ENCODE data around the gene MITD1.
A peak's percentile ranks its signal among the peaks of the same experiment; 100 is the strongest.
"Not testable (repeated sequence)": the region's sequence is repeated elsewhere in the genome, so short reads cannot be mapped to it uniquely, and the experiment has no call there.

Gene MITD1

DNA sequence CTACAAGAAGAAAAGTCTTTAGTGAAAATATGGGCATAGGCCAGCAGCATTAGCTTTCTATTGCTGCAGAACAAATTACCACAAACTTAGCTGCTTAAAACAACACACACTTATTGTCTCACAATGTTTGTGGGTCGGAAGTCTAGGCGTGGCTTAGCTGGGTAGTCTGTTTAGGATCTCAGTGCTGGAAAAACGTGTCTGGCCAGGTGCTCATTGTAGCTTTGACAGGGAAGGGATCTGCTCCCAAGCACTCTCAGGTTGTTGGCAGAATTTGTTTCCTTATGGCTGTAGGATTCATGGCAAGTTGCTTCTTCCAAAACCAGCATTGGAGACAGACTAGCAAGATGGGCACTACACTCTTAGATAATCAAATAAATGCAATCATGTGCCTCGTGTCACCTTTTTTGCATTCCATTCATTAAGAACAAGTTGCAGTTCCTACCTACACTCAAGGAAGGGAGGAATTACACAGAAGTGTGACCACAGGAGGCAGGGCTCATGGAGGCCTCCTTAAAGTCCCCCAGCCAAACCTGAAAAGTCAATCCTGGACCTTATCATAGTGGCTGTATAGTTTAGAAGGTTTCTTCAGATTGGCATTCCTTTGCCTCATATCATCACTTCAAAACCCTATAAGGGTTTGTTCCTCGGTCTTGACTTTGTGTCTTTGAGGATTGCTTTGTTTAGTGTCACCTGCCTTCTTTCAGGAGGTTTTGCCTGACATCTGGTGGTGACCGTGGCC lies 17.4 kb upstream of the MITD1 start:
- H3K9me3 ChIP-seq (ENCODE audit: insufficient read depth, low read length), result peaks cover 3% of the 10 kb centered on the region; the same call in 1 of the 2 replicates
- H3K27me3 ChIP-seq (ENCODE audit: insufficient read depth, insufficient read length), result no peaks in the 10 kb centered on the region
- no peak overlapping the region for H3K4me3 ChIP-seq (ENCODE audit: insufficient read length, low read depth)
- H3K9ac ChIP-seq (ENCODE audit: insufficient read length, low read depth), result no peak overlapping the region
- no peaks in the 10 kb centered on the region for H3K4me1 ChIP-seq (ENCODE audit: insufficient read depth, insufficient read length)
- H3K36me3 ChIP-seq (ENCODE audit: insufficient read depth, insufficient read length, low read length), result peaks cover 72% of the 10 kb centered on the region
- TF ChIP-seq SUZ12 (IDR thresholded peaks at IDR 0.05; ENCODE audit: extremely low read depth, insufficient read depth, insufficient read length), result no peak
- no peak for TF ChIP-seq ZNF274 (IDR thresholded peaks at IDR 0.05; ENCODE audit: low read depth, low read length)
- no peak for TF ChIP-seq YY1 (IDR thresholded peaks at IDR 0.05; ENCODE audit: insufficient read depth, insufficient read length)
- no peak for DNase-seq (ENCODE audit: low read depth, low spot score)

DNA sequence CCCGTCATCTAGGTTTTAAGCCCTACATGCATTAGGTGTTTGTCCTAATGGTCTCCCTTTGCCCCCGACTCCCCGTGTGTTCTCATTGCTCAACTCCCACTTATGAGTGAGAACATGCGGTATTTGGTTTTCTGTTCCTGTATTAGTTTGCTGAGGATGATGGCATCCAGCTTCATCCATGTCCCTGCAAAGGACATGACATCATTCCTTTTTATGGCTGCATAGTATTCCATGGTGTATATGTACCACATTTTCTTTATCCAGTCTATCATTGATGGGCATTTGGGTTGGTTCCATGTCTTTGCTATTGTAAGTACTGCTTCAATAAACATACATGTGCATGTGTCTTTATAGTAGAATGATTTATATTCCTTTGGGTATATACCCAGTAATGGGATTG lies 11.5 kb upstream of the MITD1 start:
- not testable (repeated sequence) for H3K9me3 ChIP-seq (ENCODE audit: insufficient read depth, low read length); H3K4me3 ChIP-seq (ENCODE audit: insufficient read length, low read depth); DNase-seq (ENCODE audit: low read depth, low spot score); H3K27me3 ChIP-seq (ENCODE audit: insufficient read depth, insufficient read length); H3K9ac ChIP-seq (ENCODE audit: insufficient read length, low read depth); H3K4me1 ChIP-seq (ENCODE audit: insufficient read depth, insufficient read length)
- H3K36me3 ChIP-seq (ENCODE audit: insufficient read depth, insufficient read length, low read length), result peaks cover 74% of the 10 kb centered on the region

DNA sequence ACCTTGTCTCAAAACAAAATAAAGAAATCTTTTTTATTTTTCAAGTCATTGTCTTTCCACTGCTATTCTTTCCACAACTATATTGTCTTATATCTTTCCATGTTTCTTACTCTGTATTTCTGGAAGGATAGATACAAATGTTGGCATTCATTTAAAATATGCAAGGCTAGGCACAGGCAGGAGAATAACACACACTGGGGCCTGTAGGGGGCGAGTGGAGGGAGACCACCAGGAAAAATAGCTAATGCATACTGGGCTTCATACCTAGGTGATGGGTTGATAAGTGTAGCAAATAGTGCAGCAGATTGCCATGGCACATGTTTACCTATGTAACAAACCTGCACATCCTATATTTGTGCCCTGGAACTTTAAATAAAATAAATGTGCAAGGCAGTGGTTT lies 9.7 kb upstream of the MITD1 start:
- H3K27me3 ChIP-seq (ENCODE audit: insufficient read depth, insufficient read length), result no peaks in the 10 kb centered on the region
- H3K9ac ChIP-seq (ENCODE audit: insufficient read length, low read depth), result no peak overlapping the region
- H3K4me1 ChIP-seq (ENCODE audit: insufficient read depth, insufficient read length), result no peaks in the 10 kb centered on the region
- no peaks in the 10 kb centered on the region for H3K9me3 ChIP-seq (ENCODE audit: insufficient read depth, low read length)
- no peak for TF ChIP-seq ZNF274 (IDR thresholded peaks at IDR 0.05; ENCODE audit: low read depth, low read length)
- TF ChIP-seq SUZ12 (IDR thresholded peaks at IDR 0.05; ENCODE audit: extremely low read depth, insufficient read depth, insufficient read length), result no peak
- TF ChIP-seq YY1 (IDR thresholded peaks at IDR 0.05; ENCODE audit: insufficient read depth, insufficient read length), result no peak
- H3K4me3 ChIP-seq (ENCODE audit: insufficient read length, low read depth), result no peak overlapping the region
- DNase-seq (ENCODE audit: low read depth, low spot score), result no peak
- peaks cover 69% of the 10 kb centered on the region for H3K36me3 ChIP-seq (ENCODE audit: insufficient read depth, insufficient read length, low read length)

DNA sequence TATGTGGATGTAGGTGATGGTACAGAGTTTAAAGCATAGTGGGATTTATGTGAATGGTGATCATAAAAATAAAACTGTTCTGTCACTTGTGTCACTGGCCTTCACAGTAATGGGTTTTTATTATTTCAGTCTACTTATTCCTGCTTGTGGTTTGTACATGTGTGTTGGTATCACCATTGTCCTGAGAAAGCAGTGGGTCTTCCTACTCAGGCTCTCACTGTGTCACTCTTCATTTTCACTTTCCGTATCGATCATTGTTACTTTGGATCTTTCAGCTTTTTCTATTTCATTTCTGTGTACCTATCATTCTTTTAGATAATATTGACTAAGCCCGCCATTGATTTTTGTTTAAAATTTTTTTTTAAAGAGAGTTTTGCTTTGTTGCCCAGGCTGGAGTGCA lies 7.5 kb upstream of the MITD1 start:
- Histone ChIP-seq H3K27me3 (ENCODE audit: insufficient read depth, insufficient read length) (no peaks in the 10 kb centered on the region), H3K4me3 (ENCODE audit: insufficient read length, low read depth) (no peak overlapping the region), H3K4me1 (ENCODE audit: insufficient read depth, insufficient read length) (no peaks in the 10 kb centered on the region), H3K36me3 (ENCODE audit: insufficient read depth, insufficient read length, low read length) (peaks cover 59% of the 10 kb centered on the region), H3K9ac (ENCODE audit: insufficient read length, low read depth) (no peak overlapping the region), H3K9me3 (ENCODE audit: insufficient read depth, low read length) (no peaks in the 10 kb centered on the region)
- no peak for DNase-seq (ENCODE audit: low read depth, low spot score)
- TF ChIP-seq ZNF274 (IDR thresholded peaks at IDR 0.05; ENCODE audit: low read depth, low read length) (no peak), SUZ12 (IDR thresholded peaks at IDR 0.05; ENCODE audit: extremely low read depth, insufficient read depth, insufficient read length) (no peak), YY1 (IDR thresholded peaks at IDR 0.05; ENCODE audit: insufficient read depth, insufficient read length) (no peak)

DNA sequence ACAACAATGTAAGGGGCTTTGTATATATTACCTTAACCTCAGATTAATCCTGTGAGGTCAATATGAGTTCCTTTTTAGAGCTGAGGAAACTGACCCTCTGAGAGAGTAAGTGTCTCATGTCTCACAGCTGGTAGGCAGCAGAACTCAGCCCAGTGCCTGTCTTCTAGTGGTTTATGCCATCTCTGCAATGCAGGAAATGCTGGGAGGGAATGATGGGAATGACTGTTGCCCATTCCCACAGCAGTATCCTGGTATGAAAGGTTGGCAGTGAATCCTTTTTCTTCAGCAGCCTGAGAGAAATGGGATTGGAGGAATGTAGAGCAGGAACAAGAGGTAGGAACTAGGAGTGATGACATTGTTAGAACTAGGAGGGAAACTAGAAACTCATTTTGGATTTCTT lies 6.2 kb upstream of the MITD1 start:
- Histone ChIP-seq H3K36me3 (ENCODE audit: insufficient read depth, insufficient read length, low read length) (peaks cover 57% of the 10 kb centered on the region), H3K4me1 (ENCODE audit: insufficient read depth, insufficient read length) (no peaks in the 10 kb centered on the region), H3K4me3 (ENCODE audit: insufficient read length, low read depth) (no peak overlapping the region), H3K9ac (ENCODE audit: insufficient read length, low read depth) (no peak overlapping the region), H3K27me3 (ENCODE audit: insufficient read depth, insufficient read length) (no peaks in the 10 kb centered on the region), H3K9me3 (ENCODE audit: insufficient read depth, low read length) (no peaks in the 10 kb centered on the region)
- DNase-seq (ENCODE audit: low read depth, low spot score), result no peak
- TF ChIP-seq YY1 (IDR thresholded peaks at IDR 0.05; ENCODE audit: insufficient read depth, insufficient read length), result no peak

DNA sequence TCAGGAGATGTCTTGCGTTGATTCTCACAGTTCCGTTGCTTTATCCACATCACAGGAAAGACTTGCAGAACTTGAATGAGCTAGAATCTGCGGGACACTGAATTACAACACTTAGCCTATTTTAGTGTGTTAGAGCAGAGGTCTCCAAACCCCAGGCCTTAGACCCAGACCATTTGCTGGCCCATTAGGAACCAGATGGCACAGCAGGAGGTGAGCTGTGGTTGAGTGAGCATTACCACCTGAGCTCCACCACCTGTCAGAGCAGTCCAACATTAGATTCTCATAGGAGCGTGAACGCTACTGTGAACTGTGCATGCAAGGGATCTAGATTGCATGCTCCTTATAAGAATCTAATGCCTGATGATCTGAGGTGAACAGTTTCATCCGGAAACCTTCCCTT lies 4.0 kb upstream of the MITD1 start:
- DNase-seq (ENCODE audit: low read depth, low spot score), result no peak
- Histone ChIP-seq H3K9me3 (ENCODE audit: insufficient read depth, low read length) (no peaks in the 10 kb centered on the region), H3K4me3 (ENCODE audit: insufficient read length, low read depth) (no peak overlapping the region), H3K36me3 (ENCODE audit: insufficient read depth, insufficient read length, low read length) (peaks cover 38% of the 10 kb centered on the region), H3K27me3 (ENCODE audit: insufficient read depth, insufficient read length) (no peaks in the 10 kb centered on the region), H3K9ac (ENCODE audit: insufficient read length, low read depth) (no peak overlapping the region), H3K4me1 (ENCODE audit: insufficient read depth, insufficient read length) (no peaks in the 10 kb centered on the region)
- no peak for TF ChIP-seq ZNF274 (IDR thresholded peaks at IDR 0.05; ENCODE audit: low read depth, low read length)
- TF ChIP-seq SUZ12 (IDR thresholded peaks at IDR 0.05; ENCODE audit: extremely low read depth, insufficient read depth, insufficient read length), result no peak
- TF ChIP-seq YY1 (IDR thresholded peaks at IDR 0.05; ENCODE audit: insufficient read depth, insufficient read length), result no peak

DNA sequence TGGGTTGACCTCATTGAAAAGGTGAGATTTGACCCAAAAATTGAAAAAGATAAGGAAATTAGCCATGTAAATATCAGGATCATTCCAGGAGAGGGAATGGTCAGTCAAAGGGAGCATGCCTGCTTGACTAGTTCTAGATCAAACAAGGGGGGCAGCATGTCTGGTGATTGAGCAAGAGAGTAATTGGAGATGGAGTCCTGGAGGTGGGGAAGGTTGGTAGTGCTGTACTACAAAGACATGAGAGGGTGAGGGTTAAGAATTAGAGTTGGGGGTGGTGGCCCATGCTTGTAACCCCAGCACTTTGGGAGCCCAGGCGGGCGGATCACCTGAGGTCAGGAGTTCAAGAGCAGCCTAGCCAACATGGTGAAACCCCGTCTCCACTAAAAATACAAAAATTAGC lies 2.2 kb upstream of the MITD1 start:
- H3K9ac ChIP-seq (ENCODE audit: insufficient read length, low read depth), result no peak overlapping the region
- DNase-seq (ENCODE audit: low read depth, low spot score), result no peak
- no peaks in the 10 kb centered on the region for H3K4me1 ChIP-seq (ENCODE audit: insufficient read depth, insufficient read length)
- no peaks in the 10 kb centered on the region for H3K9me3 ChIP-seq (ENCODE audit: insufficient read depth, low read length)
- no peaks in the 10 kb centered on the region for H3K27me3 ChIP-seq (ENCODE audit: insufficient read depth, insufficient read length)
- peaks cover 33% of the 10 kb centered on the region for H3K36me3 ChIP-seq (ENCODE audit: insufficient read depth, insufficient read length, low read length)
- no peak for TF ChIP-seq ZNF274 (IDR thresholded peaks at IDR 0.05; ENCODE audit: low read depth, low read length)
- TF ChIP-seq SUZ12 (IDR thresholded peaks at IDR 0.05; ENCODE audit: extremely low read depth, insufficient read depth, insufficient read length), result no peak
- TF ChIP-seq YY1 (IDR thresholded peaks at IDR 0.05; ENCODE audit: insufficient read depth, insufficient read length), result no peak
- H3K4me3 ChIP-seq (ENCODE audit: insufficient read length, low read depth), result no peak overlapping the region

DNA sequence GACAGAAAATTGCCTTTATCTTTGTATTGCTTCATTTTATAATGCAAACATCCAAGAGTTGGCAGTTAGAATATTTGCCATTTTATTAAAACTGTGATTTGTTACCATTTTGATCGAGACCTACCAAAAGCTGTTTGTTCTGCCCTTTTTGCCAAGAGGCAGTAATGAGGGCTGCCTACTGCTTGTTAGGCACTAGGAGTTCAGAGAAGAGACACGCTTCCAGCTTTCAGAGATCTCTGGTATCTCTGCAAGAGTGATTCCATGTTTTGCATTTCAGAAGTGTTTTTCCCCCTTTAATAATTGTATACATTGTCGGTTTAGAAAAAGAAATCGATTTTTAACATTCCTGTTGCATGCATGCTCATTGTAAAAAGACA lies 754 bp upstream of the MITD1 start:
- DNase-seq (ENCODE audit: low read depth, low spot score), result no peak
- TF ChIP-seq YY1 (IDR thresholded peaks at IDR 0.05; ENCODE audit: insufficient read depth, insufficient read length) (no peak), SUZ12 (IDR thresholded peaks at IDR 0.05; ENCODE audit: extremely low read depth, insufficient read depth, insufficient read length) (no peak), ZNF274 (IDR thresholded peaks at IDR 0.05; ENCODE audit: low read depth, low read length) (no peak)
- peak overlapping the region; percentile 84 for H3K4me3 ChIP-seq (ENCODE audit: insufficient read length, low read depth)

More for the DNA sequence above, 754 bp upstream of the MITD1 start:
- H3K27me3 ChIP-seq (ENCODE audit: insufficient read depth, insufficient read length), result no peaks in the 10 kb centered on the region
- no peaks in the 10 kb centered on the region for H3K4me1 ChIP-seq (ENCODE audit: insufficient read depth, insufficient read length)
- H3K36me3 ChIP-seq (ENCODE audit: insufficient read depth, insufficient read length, low read length), result peaks cover 31% of the 10 kb centered on the region
- peak overlapping the region; percentile 93 for H3K9ac ChIP-seq (ENCODE audit: insufficient read length, low read depth)
- no peaks in the 10 kb centered on the region for H3K9me3 ChIP-seq (ENCODE audit: insufficient read depth, low read length)

All from NT2/D1 (cell line).